AG20443 (cell line): Measurements from ENCODE around the gene PRKD2.

ENCODE experiments used
- DNase-seq: peaks from one replicate; pipeline ENCODE4 v3.0.0; 2012; ENCODE audit warnings: low spot score, mixed read lengths

Gene PRKD2

GRCh38 chr19:46741447-46741846, 24.5 kb upstream of the PRKD2 start:
- no peak for DNase-seq

GRCh38 chr19:46739290-46739771, 22.4 kb upstream of the PRKD2 start:
- DNase-seq, result no peak

- DNase-seq, result no peak
These were observed 20.9 kb upstream of the PRKD2 start for GRCh38 chr19:46737761-46738171.

- no peak for DNase-seq
These were observed 20.4 kb upstream of the PRKD2 start for GRCh38 chr19:46737298-46737654.

- peak; percentile 35 for DNase-seq
These were observed 19.8 kb upstream of the PRKD2 start for GRCh38 chr19:46736531-46737297.

GRCh38 chr19:46733690-46734292, 16.9 kb upstream of the PRKD2 start:
- no peak for DNase-seq

GRCh38 chr19:46732966-46733689, 16.2 kb upstream of the PRKD2 start:
- no peak for DNase-seq

GRCh38 chr19:46732172-46732938, 15.4 kb upstream of the PRKD2 start:
- no peak for DNase-seq

GRCh38 chr19:46731584-46731983, 14.7 kb upstream of the PRKD2 start:
- DNase-seq, result no peak

- peak; percentile 87 for DNase-seq
These were observed 14.1 kb upstream of the PRKD2 start for GRCh38 chr19:46731007-46731501.

GRCh38 chr19:46730595-46730994, 13.7 kb upstream of the PRKD2 start:
- DNase-seq, result no peak

- DNase-seq, result no peak
These were observed 13.3 kb upstream of the PRKD2 start for GRCh38 chr19:46730187-46730586.

GRCh38 chr19:46729696-46730095, 12.8 kb upstream of the PRKD2 start:
- DNase-seq, result no peak

- DNase-seq, result peak; percentile 91
These were observed 11.9 kb upstream of the PRKD2 start for GRCh38 chr19:46728693-46729339.

GRCh38 chr19:46728208-46728607, 11.3 kb upstream of the PRKD2 start:
- no peak for DNase-seq

GRCh38 chr19:46727757-46728156, 10.8 kb upstream of the PRKD2 start:
- no peak for DNase-seq

- no peak for DNase-seq
These were observed 10.1 kb upstream of the PRKD2 start for GRCh38 chr19:46726971-46727501.

GRCh38 chr19:46726551-46726950, 9.6 kb upstream of the PRKD2 start:
- DNase-seq, result no peak

- no peak for DNase-seq
These were observed 9.0 kb upstream of the PRKD2 start for GRCh38 chr19:46725859-46726393.

GRCh38 chr19:46725036-46725820, 8.3 kb upstream of the PRKD2 start:
- no peak for DNase-seq
